HG02938 (cell line): Measurements from ENCODE around the gene CRYBA1.
"Not testable (repeated sequence)": the region's sequence is repeated elsewhere in the genome, so short reads cannot be mapped to it uniquely, and the experiment has no call there.

Experiments used
- ATAC-seq: cut with Tn5 transposase; IDR thresholded peaks from one replicate; pipeline ENCODE4 v1.9.1; 2021; ENCODE audit warnings: mild to moderate bottlenecking, moderate library complexity; ENCODE audit not compliant: unreplicated experiment

The CRYBA1 gene

GRCh38 chr17:29237476-29238132 lies 9.1 kb upstream of the CRYBA1 start:
- no peak for ATAC-seq

- ATAC-seq = no peak
Measured at GRCh38 chr17:29238133-29238850, 8.4 kb upstream of the CRYBA1 start.

DNA sequence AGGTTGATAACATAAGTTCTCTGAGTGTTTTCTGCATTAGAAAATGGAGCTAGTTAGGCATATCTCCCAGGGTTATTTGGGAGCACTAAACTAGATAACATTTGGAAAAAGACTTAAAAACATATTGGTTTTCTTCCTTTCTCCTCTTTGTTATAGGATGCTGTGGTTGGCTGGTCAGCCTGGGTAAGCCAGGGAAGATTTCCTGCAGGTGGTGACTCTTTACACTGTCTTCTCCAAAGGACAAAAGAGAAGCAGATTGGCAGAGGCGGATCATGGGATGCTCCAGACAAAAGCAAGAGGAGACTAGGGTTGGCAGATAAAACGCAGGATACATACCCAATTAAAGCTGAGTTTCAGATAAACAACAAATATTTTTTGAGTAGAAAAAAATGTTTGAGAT lies 6.2 kb upstream of the CRYBA1 start:
- no peak for ATAC-seq

- no peak for ATAC-seq
Measured at GRCh38 chr17:29240968-29241963, 5.4 kb upstream of the CRYBA1 start.

DNA sequence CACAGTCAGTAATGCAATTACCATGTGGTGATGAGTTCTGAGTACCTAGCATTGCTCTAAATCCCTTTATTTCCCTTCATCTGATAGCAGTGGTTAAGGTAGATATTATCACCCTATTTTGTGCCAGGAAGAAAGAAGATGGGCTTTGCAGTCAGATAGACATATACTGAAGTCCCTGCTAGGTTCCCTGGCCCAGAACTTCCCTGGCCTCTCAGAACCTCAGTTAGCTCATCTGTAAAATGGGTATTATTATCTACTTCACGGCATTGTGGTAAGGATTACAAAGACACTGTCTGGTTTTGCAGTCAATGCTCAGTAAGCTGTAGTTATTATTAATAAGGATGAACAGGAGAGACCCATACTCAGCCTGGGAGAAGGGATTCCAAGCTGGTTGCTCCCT lies 4.6 kb upstream of the CRYBA1 start:
- no peak for ATAC-seq

GRCh38 chr17:29242790-29243189 lies 3.9 kb upstream of the CRYBA1 start:
- ATAC-seq = no peak

DNA sequence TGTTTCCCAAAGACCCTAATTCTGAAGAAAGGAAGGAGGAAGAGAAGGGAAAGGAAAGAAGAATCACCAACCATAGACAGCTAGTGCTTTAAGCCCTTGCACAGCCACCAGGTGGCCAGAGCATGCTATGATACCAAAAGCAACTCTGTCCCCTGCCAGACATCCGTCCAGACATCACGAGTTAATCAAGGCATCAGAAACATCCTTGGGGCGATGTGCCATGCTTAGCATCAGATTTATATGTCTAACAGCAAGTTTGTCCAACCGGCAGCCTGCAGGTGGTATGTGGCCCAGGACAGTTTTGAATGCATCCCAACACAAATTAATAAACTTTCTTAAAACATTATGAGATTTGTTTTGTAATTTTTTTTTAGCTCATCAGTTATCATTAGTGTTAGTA lies 2.9 kb upstream of the CRYBA1 start:
- ATAC-seq = no peak

- no peak for ATAC-seq
Measured at GRCh38 chr17:29245401-29245800, 1.3 kb upstream of the CRYBA1 start.

DNA sequence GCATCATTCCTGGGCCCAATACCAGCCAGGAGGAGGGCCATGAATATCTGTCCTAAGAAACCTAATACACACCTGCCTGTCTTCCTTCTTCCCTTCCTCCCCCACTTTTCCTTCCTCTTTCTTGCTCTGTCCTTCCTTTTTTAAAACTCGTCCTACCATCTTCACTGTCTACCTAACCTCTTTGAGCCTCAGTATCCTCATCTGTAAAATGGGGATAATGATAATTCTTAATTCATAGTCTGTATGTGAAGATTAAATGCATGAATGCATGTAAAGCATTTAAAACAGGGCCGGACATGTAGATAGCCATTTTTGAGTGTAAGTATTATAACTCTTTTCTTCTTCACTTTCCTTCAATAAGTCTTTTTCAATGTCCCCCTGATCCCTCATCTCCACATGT lies 560 bp downstream of the CRYBA1 start:
- no peak for ATAC-seq

DNA sequence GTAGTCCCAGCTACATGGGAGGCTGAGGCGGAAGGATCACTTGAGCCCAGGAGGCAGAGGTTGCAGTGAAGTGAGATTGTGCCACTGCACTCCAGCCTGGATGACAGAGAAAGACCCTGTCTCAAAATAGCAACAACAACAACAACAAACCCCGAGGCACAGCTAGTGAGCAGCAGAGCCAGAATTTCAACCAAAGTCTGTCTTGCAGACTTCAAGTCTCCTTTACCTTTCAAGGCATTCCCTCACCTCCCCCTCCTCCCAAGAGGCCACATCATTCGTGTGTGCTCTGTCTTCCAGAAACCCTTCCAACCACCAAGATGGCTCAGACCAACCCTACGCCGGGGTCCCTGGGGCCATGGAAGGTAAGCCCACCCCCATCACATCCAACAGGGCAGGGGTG lies 2.2 kb downstream of the CRYBA1 start:
- no peak for ATAC-seq

GRCh38 chr17:29250666-29251065 lies 4.0 kb downstream of the CRYBA1 start:
- ATAC-seq = no peak

GRCh38 chr17:29251184-29251583 lies 4.5 kb downstream of the CRYBA1 start:
- no peak for ATAC-seq

DNA sequence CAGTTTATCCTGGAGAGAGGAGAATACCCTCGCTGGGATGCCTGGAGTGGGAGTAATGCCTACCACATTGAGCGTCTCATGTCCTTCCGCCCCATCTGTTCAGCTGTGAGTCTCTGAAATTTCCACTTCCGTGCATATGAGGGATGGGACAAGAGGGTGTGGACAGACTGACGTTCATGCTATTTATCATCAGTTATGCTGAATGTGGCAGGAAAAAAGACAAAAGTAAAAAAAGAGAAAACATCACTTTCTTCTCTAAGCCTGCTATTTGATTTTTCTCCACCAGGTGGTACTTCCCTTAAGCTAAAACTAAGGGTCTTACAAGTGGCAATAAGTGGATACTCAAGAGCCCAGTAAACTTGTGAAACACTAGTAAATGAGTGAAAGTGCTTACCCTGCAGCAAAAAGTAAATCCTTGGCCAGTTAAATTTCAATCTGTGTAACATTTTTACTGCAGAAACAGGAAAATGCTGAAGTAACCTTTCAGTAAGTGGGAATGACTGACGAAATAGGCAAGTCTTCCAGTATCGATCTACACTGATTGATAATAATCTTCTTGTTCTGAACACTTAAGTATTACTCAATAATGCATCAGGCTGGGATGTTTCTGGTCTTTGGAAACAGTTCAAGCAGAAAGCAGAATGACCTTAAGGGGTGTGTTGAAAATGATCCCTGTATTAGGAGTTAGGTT lies 5.6 kb downstream of the CRYBA1 start:
- ATAC-seq = no peak

GRCh38 chr17:29253037-29253436 lies 6.4 kb downstream of the CRYBA1 start:
- no peak for ATAC-seq

- no peak for ATAC-seq
Measured at GRCh38 chr17:29255926-29256522, 9.4 kb downstream of the CRYBA1 start.

GRCh38 chr17:29256735-29257466 lies 10.2 kb downstream of the CRYBA1 start:
- no peak for ATAC-seq

DNA sequence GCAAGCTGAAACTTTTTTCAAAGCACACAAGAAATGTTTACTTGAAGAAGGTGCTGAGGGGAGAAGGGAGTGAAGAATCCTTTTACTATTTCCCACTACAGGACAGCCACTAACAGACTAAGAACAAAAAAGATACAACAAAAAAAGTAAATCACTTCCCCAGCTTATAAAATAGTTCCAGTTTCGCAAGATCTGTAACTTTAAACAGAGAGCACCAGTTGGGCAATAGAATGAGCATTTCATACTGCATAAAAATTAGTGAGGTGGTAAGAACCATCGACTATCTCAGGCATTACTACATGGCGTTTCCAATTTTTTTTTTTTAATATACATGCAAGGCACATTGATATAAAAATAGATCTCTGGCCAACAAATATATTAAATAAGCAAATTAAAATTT lies 11.1 kb downstream of the CRYBA1 start:
- no peak for ATAC-seq

- ATAC-seq = no peak
Measured at GRCh38 chr17:29263916-29264315, 17.3 kb downstream of the CRYBA1 start.

- not testable (repeated sequence) for ATAC-seq
Measured at GRCh38 chr17:29271980-29272379, 25.3 kb downstream of the CRYBA1 start.

GRCh38 chr17:29273924-29274323 lies 27.3 kb downstream of the CRYBA1 start:
- ATAC-seq = no peak
